GM12892 (cell line): ENCODE results near the gene TMEM109.

Experiments used
- POLR2A ChIP-seq: IDR thresholded peaks from 2 replicates; pipeline ENCODE4 v1.6.1; 2011; ENCODE audit warnings: low read depth, low read length, control low read depth
- POLR2AphosphoS5 ChIP-seq: IDR thresholded peaks from 2 replicates; pipeline ENCODE4 v1.6.1; 2011; ENCODE audit warnings: low read depth, low read length, control low read depth

DNA sequence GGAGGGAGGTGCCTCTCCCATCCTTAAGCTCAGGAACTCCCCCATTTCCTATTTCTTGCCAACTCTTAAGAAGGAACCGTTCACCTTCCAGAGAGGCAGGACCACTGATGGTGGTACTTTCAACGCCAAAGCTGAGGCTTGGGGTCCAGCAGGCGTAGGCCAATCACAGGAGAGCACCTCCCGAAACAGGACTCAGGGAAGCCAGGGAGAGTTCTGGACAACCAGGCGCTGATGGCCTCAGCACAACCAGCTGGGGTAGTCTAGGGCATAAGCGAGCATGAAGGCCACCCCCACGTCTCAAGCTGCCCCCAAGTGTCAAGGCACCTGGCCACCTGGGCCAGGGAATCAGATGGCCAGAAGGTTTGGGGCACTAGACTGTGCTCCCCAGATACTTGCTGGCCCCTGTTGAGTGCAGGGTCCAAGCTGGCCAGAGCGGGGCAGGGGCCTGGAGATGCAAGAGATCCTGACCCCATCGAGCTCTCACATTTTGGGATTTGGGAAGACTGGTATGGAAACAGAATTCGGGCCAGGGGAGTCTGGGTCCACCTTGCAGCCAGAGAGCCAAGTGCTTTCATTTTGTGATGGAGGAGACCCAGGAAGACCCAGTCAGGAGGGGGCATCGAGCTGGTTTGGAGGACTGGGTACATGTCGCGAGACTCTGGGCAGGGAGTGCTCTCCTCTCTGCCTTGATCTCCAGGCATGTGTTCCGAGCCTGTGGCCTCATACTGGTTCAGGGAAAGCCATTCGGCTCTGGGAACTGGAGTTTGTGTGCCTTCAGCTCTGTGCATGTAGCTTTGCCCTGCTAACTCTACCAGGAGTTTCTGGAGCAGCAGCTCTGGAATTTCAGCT is 58.4 kb downstream of the TMEM109 start:
- TF ChIP-seq POLR2A: no peak
- no peak for TF ChIP-seq POLR2AphosphoS5
